MV-4-11 (cell line): ENCODE measurements around the gene ATRAID.

ENCODE experiments used
- DNase-seq: peaks from one replicate; lab custom pipeline; 2025; lab: John Stamatoyannopoulos, UW

The ATRAID gene

DNA sequence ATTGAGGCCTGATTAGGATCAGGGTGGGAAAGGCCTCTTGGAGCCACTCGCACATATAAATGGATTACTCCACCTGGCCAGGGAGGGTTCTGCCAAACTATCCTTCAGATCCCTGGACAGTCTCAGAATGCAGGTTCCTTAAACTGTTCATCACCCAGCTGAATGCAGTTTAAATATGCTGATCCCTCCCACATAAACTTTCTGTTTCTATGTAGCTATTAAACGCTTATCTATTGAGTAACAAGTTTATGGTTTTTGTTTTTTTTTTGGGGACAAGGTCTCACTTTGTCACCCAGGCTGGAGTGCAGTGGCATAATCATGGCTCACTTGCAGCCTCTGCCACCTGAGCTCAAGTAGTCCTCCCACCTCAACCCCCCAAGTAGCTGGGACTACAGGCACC is 7.2 kb downstream of the ATRAID start:
- DNase-seq = peak; percentile 7

DNA sequence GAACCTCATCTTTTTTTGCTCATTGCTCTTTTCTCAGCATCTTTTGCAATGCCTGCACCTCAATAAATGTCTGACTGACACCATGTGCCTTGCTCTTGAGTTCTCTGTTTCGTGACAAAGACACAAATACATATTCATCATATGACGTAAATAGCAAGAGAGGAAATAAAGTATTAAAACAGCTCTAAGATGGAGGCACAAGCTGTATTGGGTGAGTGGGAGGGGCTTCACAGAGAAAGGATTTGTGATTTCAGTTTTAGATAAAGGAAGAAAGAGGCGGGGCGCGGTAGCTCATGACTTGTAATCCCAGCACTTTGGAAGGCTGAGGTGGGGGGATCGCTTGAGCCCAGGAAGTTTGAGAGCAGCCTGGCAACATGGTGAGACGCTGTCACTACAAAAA is 8.2 kb downstream of the ATRAID start:
- DNase-seq = no peak

DNA sequence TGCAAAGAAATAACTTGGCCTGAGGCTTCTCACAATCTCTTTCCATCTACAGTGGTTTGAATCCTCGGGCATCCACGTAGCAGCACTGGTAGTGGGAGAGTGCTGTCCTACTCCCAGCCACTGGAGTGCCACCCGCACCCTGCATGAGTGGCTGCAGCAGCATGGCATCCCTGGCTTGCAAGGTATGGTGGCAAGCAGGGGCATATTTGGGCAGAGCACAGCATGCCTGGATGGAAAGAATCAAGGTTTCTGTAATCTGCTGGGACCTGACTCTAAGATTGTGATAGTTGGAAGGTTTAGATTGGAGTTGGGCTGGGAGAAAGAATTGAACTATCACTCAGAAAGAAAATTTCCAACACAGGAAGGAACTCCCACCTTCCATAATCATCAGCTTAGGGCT is 9.3 kb downstream of the ATRAID start:
- DNase-seq = no peak

DNA sequence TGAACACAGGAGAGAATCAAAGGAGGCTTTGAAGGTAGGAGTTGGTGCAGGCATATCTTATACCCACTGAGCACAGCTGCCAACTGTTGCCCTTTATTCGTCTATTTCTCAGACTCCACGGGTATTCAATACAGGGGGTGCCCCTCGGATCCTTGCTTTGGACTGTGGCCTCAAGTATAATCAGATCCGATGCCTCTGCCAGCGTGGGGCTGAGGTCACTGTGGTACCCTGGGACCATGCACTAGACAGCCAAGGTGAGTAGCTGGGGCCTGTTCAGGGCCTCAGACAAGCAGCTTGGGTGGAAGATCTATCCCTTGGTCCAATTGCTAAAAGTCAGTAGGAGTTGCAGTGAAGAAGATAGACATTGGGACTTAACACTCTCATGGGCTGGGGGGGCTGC is 10.6 kb downstream of the ATRAID start:
- DNase-seq = no peak

DNA sequence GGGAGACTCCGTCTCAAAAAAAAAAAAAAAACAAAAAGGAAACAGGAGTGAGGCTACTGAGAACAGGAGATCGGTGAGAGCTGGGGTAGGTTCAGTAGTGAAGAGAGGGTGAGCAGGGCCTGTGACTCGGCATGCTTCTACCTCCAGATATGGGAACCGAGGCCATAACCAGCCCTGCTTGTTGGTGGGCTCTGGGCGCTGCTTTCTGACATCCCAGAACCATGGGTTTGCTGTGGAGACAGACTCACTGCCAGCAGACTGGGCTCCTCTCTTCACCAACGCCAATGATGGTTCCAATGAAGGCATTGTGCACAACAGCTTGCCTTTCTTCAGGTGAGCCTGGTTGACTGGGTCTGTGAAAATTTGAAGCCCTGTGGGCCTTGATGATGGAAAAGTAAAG is 11.6 kb downstream of the ATRAID start:
- DNase-seq = no peak

DNA sequence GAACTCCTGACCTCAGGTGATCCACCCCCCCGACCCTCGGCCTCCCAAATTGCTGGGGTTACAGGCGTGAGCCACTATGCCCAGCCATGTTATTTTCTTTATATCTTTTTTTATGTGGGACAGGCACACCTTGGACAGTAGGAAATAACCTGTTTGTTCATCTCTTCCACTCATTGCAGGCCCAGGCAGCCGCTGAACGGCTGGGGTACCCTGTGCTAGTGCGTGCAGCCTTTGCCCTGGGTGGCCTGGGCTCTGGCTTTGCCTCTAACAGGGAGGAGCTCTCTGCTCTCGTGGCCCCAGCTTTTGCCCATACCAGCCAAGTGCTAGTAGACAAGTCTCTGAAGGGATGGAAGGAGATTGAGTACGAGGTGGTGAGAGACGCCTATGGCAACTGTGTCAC is 13.7 kb downstream of the ATRAID start:
- no peak for DNase-seq

DNA sequence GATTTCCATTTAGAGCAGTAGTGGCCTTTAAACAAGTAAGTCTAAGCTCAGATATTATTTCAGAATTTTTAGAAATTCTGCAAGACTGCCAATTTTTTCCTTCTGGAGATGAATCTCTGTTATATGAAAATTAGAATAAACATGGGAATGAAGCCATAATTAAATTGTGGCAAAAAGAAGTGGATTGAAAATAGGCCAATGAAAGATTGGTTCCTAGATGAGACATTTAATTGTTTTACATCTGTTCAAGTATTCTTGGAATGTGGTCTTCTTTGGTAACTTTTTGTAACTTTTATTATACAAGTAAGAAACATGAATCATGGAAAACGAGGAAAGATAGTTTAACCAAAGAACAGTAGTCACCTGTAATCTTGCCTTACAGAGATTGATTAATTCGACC is 15.7 kb downstream of the ATRAID start:
- DNase-seq = no peak

DNA sequence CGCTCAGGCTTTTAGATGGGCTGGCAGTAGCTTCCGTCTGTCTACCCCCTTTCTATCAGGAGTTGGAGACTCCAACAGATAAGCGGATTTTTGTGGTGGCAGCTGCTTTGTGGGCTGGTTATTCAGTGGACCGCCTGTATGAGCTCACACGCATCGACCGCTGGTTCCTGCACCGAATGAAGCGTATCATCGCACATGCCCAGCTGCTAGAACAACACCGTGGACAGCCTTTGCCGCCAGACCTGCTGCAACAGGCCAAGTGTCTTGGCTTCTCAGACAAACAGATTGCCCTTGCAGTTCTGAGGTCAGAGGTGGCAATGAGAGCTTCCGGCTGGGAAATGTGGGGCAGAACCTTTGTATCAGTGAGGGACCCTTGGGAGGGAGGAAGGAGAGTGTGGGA is 20.1 kb downstream of the ATRAID start:
- no peak for DNase-seq

DNA sequence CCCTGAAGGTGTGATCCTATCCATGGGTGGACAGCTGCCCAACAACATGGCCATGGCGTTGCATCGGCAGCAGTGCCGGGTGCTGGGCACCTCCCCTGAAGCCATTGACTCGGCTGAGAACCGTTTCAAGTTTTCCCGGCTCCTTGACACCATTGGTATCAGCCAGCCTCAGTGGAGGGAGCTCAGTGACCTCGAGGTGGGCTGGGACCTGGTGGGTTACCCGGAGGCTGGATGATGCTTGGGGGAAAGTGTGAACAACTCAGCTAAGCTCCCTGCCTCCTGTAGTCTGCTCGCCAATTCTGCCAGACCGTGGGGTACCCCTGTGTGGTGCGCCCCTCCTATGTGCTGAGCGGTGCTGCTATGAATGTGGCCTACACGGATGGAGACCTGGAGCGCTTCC is 21.5 kb downstream of the ATRAID start:
- DNase-seq = no peak

DNA sequence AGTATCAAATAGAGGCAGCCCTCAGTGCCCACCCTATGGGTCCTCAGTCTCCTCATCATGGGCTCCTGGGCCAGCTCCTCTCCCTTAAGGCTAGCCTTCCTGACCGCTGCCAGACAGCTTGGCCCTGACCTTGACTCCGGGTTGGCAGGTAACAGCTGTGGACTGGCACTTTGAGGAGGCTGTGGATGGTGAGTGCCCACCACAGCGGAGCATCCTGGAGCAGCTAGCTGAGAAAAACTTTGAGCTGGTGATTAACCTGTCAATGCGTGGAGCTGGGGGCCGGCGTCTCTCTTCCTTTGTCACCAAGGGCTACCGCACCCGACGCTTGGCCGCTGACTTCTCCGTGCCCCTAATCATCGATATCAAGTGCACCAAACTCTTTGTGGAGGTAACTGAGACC is 24.3 kb downstream of the ATRAID start:
- DNase-seq = no peak

DNA sequence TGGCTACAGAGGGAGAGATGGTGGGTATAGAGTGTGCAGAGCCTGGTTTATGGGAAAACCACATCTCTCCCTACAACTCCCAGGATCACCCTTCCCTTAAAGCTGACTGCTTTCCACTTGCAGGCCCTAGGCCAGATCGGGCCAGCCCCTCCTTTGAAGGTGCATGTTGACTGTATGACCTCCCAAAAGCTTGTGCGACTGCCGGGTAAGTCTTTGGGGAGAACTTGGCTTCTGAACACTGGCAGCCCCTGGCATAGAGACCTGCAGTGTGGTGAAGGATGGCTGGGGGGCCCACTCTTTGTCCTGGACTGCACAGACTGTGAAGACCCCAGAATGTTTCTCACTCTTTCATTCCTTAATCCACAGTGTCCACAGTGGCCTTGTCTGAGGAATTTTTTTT is 24.8 kb downstream of the ATRAID start:
- DNase-seq = no peak

DNA sequence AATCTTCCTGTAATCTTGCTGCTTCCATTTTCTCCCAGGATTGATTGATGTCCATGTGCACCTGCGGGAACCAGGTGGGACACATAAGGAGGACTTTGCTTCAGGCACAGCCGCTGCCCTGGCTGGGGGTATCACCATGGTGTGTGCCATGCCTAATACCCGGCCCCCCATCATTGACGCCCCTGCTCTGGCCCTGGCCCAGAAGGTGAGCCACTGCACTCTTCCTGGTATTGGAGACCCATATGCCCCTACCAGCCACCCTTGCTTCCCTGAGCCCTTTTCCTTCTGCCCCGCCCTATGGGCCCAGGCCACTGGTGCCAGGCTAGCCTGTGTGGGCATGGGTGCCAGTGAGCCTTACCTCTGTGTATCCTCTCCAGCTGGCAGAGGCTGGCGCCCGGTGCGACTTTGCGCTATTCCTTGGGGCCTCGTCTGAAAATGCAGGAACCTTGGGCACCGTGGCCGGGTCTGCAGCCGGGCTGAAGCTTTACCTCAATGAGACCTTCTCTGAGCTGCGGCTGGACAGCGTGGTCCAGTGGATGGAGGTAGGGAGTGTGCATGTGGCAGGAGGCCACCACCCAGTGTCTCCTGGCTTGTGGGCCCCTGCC is 25.6 kb downstream of the ATRAID start:
- no peak for DNase-seq

DNA sequence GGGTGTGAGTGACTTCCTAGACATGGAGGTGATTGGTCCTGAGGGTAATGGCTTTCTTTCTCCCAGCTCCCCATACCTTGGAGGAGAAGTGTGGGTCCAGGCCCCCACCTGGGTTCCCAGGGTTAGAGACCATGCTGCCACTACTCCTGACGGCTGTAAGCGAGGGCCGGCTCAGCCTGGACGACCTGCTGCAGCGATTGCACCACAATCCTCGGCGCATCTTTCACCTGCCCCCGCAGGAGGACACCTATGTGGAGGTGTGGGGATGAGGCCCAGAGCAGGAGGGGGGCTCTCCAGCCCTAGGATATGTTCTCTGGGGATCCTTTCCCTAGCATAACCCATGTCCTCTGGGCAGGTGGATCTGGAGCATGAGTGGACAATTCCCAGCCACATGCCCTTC is 27.1 kb downstream of the ATRAID start:
- DNase-seq = no peak

DNA sequence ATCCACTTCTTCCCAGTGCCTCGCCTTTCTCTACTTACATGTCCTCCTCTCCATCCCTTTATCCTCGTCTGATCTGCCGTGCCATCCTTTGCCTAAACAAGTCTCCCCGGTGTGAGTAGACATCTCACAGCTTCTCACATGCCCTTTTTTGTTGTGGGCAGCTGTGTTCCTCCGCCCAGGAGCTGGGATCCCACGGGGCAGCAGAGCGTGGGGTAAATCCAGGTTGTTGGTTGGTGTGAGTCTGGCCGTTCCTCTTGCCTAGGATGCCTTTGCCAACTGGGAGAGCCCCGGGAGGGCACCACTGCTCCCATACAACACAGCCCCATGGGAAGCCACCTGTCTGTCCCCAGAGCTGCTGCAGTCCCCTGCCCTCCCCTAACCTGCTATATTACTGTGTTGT is 28.6 kb downstream of the ATRAID start:
- no peak for DNase-seq

DNA sequence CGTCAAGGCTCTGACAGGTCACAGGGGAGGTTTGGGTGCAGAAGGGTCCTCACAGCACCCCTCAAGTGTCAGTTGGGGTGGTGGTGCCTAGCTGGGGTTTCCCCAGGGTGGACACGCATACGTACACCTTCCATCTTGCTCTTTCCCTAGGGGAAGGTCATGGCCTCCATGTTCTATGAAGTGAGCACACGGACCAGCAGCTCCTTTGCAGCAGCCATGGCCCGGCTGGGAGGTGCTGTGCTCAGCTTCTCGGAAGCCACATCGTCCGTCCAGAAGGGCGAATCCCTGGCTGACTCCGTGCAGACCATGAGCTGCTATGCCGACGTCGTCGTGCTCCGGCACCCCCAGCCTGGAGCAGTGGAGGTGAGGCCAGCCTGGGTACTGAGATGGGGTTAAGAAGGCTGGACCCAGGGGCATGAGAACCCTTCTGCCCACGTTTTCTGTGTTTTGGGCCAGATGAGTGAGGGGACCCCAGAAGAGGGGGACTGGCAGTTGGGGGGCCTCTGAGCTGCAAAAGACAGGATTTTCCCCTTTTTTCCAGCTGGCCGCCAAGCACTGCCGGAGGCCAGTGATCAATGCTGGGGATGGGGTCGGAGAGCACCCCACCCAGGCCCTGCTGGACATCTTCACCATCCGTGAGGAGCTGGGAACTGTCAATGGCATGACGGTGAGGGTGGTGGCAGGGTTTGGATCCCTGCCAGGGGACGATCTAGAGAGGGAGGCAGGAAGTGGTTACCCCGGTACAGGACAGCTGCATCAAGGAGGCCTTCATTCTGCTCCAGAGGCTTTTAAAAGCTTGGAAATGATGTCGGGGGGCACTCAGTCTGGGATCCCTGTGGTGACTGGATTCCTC is 30.1 kb downstream of the ATRAID start:
- DNase-seq = no peak

DNA sequence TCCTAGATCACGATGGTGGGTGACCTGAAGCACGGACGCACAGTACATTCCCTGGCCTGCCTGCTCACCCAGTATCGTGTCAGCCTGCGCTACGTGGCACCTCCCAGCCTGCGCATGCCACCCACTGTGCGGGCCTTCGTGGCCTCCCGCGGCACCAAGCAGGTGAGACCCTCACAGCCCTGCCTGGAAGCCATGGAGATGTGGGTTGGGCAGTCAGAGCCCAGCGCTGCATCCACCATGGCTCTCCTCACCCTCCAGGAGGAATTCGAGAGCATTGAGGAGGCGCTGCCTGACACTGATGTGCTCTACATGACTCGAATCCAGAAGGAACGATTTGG is 30.7 kb downstream of the ATRAID start:
- no peak for DNase-seq

DNA sequence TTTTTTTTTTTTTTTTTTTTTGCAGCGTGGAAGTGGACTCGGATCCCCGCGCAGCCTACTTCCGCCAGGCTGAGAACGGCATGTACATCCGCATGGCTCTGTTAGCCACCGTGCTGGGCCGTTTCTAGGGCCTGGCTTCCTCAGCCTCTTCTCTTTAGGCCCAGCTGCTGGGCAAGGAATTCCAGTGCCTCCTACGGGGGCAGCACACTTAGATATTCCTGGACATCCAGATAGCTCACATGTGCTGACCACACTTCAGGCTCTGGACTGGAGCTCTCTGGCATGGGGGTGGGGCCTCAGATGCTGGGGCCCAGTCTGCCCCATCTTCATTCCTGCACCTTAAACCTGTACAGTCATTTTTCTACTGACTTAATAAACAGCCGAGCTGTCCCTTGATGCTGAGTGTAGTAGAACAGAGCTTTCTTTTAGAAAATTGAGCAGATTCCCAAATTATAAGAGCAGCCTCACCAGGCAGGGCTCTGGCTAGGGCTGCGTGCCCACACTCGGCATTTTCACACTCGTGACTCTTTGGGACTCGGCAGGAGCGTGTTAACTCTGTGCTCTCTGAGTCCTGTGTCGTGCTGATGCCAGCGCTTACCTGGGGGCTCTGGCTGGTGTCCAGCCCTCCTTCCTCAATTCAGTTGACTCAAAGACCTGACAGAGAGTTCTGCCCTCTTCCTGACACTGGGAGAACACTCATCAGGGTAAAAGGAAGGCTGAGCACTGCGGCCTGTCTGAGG is 31.7 kb downstream of the ATRAID start:
- DNase-seq = no peak

DNA sequence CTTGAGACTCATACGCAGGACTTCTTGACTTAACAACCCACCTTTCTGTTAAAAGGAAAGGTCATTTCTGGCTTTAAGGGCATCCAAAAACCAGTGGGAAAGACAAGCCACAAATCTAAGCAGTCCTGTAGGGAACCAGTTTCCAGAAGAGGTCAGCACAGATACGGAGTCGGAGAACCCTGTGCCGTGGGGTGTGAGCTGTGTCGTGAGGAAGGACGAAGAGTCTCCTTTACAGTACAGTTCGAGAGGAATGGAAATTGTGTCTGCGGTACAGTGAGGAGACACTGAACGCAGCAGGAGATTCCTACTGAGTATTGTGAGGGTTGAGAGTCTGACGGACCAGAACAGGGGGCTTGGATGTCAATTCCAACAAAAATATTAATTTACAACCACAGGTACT is 33.3 kb downstream of the ATRAID start:
- DNase-seq = no peak

DNA sequence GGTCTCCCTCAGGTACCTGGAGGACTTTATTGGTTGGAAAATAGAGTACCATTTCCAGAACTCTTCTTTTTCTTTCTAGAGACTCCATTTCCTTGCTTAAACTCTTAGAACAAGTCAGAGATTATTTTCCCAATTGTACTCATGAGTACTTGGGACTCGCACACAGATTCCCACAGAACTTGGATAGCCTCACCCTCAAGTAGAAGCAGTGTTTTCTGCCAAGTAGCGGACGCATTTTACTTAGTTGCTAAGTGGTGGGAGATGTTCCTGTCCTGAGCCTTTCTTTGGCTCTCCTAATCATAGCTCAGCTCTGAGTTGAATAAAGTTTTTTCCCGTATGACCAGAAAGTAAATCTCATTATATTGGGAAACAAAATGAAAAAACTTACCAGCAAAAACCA is 33.8 kb downstream of the ATRAID start:
- no peak for DNase-seq

DNA sequence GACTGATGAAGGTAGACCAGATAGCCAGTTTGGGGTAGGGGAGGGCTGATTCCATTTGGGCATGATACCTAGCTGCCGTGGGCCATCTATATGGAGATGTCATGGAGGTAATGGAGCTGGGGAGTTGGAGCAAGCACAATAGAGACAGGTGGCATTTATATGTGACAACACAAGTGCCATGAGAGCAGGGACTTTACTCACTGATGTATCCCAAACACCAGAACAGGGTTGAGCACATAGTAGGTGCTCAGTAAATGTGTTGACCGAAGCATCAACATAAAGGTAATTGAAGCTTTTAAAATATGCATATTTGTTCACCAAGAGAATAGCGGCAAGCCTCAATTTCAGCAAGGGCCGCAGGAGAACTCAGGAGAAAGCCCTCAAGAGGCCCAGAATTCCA is 36.1 kb downstream of the ATRAID start:
- DNase-seq = no peak

DNA sequence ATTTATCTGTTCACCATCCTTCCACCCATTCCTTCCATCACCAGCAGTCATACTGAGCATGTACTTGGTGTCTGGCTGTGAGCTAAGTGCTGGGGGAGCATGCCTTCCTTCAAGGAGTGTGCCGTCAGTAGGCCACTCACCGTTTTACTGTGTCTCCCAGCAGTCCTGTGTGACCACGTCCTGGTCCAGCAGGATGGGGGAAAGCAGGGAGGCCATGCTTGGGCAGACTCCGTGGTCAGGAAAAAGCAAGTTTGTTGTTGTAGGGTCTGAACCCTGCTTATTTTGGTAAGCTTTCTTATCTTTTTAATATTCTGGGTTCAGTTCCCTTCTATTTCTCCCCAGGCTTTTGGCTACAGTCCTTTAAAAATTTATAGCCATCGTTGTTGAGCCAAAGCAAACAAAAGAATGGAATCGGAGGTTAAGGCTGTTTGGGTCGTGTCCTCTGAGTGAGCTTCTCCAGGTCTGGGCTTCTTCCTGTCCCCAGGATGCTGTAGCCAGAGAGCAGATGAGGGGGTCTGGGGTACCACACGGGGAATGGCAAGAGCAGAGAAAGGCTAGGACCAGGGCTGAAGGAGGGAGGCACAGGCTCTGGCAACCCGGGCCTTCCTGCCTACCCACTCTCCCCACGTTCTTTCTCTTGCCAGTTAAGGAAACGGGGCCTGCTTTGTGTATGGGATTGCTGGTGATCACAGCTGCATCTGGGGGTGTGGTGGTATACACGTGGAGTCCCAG is 37.5 kb downstream of the ATRAID start:
- DNase-seq = no peak

DNA sequence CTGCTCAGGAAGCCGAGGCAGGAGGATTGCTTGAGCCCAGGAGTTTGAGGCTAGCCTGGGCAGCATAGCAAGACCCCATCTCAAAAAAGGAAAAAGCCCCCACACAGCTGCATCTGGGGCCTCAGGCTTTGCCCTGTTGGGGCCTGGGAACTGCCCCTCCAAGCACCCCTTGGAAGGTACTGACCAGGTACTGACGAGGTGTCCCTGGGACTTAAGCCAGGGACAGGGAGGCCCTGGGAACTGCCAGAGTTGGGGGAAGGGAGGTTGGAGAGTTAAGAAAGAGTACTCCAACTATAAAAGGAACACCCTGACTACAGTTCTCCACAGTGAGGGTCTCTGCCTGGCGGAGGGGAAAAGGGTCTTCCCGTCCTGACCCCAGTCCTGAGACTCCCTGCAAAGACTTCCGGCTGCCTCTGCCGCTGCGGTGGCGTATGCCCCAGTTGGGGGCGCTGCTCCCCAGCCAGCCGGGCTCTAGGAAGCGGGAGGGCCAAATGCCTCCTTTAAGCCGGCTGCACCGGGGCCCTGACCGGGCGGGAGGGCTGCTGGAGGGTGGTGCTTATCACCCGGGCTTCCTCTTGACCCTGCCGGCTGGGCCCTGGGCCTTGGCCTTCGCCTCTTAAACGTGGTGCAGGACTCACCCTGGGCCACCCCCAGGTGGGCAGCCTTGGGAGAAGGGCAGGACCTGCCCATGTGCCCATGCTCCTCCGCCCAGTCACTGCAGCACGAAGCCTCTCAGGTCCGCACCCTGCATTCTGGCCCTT is 38.2 kb downstream of the ATRAID start:
- peak; percentile 59 for DNase-seq
